ENCODE measurements around the gene TIMP2. TPM values are rescaled to one million over a fixed set of nuclear protein-coding genes. Genes with fewer than 3 reads are reported as not detected.

The TIMP2 gene, protein sequence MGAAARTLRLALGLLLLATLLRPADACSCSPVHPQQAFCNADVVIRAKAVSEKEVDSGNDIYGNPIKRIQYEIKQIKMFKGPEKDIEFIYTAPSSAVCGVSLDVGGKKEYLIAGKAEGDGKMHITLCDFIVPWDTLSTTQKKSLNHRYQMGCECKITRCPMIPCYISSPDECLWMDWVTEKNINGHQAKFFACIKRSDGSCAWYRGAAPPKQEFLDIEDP
- total RNA-seq (2014; rRNA removed; shearing (Covaris generic)) (22.5 and 24.4 TPM in 2 replicates), polyA plus RNA-seq (2016; fragmentation: Nextera tagmentation; extraction: Ambion mirVana) (10.6 and 12.5 TPM in 2 replicates)
- long read RNA-seq, partial matches to known transcripts: 0 of 1 reads
- long read RNA-seq, other reads (novel, unspliced or antisense): 1 of 1 reads

- Mint-ChIP-seq H3K36me3 (ENCODE audit: low read depth) (no peaks in the 10 kb centered on the region), H3K4me3 (peak within 1 kb of the TSS; percentile 73), H3K4me1 (peaks cover 27% of the 10 kb centered on the region), H3K27me3 (ENCODE audit: insufficient read depth, low read depth, poor library complexity) (peaks cover 11% of the 10 kb centered on the region), H3K9me3 (no peaks in the 10 kb centered on the region), H3K27ac (no peak within 1 kb of the TSS)
- Histone ChIP-seq H2AFZ (peak within 1 kb of the TSS; percentile 87), H3K4me1 (ENCODE audit: insufficient read depth) (peaks cover 13% of the 10 kb centered on the region), H3K4me2 (peak within 1 kb of the TSS; percentile 97), H3K27ac (ENCODE audit: low read depth) (no peak within 1 kb of the TSS), H3K4me3 (peak within 1 kb of the TSS; percentile 82), H3K79me2 (replicated peaks; ENCODE audit: insufficient read depth) (peaks cover 31% of the 10 kb centered on the region), H3K36me3 (ENCODE audit: insufficient read depth) (0 out of 2 replicates have a peak, but pooled peaks cover 3% of the 10 kb centered on the region), H4K20me1 (replicated peaks; ENCODE audit: insufficient read depth) (peaks cover 17% of the 10 kb centered on the region), H3F3A (replicated peaks; ENCODE audit: low read depth) (0 out of 2 replicates have a peak, but pooled peaks cover 3% of the 10 kb centered on the region), H3K9me2 (ENCODE audit: insufficient read depth) (no peaks in the 10 kb centered on the region), H3K27me3 (ENCODE audit: insufficient read depth) (no peaks in the 10 kb centered on the region)
- no peak for TF ChIP-seq CREB1 (CRISPR knock-in tag; IDR thresholded peaks at IDR 0.05; ENCODE audit: low read depth)
- no peak for TF ChIP-seq JUNB (IDR thresholded peaks at IDR 0.05; ENCODE audit: unreplicated experiment)
- no peak for TF ChIP-seq NANOG (IDR thresholded peaks at IDR 0.05; ENCODE audit: borderline replicate concordance)
- TF ChIP-seq, protein P1, sequence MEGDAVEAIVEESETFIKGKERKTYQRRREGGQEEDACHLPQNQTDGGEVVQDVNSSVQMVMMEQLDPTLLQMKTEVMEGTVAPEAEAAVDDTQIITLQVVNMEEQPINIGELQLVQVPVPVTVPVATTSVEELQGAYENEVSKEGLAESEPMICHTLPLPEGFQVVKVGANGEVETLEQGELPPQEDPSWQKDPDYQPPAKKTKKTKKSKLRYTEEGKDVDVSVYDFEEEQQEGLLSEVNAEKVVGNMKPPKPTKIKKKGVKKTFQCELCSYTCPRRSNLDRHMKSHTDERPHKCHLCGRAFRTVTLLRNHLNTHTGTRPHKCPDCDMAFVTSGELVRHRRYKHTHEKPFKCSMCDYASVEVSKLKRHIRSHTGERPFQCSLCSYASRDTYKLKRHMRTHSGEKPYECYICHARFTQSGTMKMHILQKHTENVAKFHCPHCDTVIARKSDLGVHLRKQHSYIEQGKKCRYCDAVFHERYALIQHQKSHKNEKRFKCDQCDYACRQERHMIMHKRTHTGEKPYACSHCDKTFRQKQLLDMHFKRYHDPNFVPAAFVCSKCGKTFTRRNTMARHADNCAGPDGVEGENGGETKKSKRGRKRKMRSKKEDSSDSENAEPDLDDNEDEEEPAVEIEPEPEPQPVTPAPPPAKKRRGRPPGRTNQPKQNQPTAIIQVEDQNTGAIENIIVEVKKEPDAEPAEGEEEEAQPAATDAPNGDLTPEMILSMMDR (conservative IDR thresholded peaks at IDR 0.05; ENCODE audit: low read depth in 2 of 2): no peak
- TF ChIP-seq ZNF331 (CRISPR knock-in tag; IDR thresholded peaks at IDR 0.05; ENCODE audit: low read depth): no peak
- TF ChIP-seq ZNF114 (CRISPR knock-in tag; IDR thresholded peaks at IDR 0.05): no peak
- no peak for TF ChIP-seq EZH2phosphoT487 (IDR thresholded peaks at IDR 0.05; ENCODE audit: unreplicated experiment)
- TF ChIP-seq ETS1 (IDR thresholded peaks at IDR 0.05): no peak
- TF ChIP-seq EZH2 (IDR thresholded peaks at IDR 0.05; ENCODE audit: low read depth, unreplicated experiment): no peak
- no peak for TF ChIP-seq STAT1 (IDR thresholded peaks at IDR 0.05; ENCODE audit: unreplicated experiment)
- TF ChIP-seq POLR2AphosphoS5 (IDR thresholded peaks at IDR 0.05; ENCODE audit: low read depth): no peak
- TF ChIP-seq, protein P2, sequence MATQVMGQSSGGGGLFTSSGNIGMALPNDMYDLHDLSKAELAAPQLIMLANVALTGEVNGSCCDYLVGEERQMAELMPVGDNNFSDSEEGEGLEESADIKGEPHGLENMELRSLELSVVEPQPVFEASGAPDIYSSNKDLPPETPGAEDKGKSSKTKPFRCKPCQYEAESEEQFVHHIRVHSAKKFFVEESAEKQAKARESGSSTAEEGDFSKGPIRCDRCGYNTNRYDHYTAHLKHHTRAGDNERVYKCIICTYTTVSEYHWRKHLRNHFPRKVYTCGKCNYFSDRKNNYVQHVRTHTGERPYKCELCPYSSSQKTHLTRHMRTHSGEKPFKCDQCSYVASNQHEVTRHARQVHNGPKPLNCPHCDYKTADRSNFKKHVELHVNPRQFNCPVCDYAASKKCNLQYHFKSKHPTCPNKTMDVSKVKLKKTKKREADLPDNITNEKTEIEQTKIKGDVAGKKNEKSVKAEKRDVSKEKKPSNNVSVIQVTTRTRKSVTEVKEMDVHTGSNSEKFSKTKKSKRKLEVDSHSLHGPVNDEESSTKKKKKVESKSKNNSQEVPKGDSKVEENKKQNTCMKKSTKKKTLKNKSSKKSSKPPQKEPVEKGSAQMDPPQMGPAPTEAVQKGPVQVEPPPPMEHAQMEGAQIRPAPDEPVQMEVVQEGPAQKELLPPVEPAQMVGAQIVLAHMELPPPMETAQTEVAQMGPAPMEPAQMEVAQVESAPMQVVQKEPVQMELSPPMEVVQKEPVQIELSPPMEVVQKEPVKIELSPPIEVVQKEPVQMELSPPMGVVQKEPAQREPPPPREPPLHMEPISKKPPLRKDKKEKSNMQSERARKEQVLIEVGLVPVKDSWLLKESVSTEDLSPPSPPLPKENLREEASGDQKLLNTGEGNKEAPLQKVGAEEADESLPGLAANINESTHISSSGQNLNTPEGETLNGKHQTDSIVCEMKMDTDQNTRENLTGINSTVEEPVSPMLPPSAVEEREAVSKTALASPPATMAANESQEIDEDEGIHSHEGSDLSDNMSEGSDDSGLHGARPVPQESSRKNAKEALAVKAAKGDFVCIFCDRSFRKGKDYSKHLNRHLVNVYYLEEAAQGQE (IDR thresholded peaks at IDR 0.05; ENCODE audit: unreplicated experiment): no peak
- TF ChIP-seq, protein P3, sequence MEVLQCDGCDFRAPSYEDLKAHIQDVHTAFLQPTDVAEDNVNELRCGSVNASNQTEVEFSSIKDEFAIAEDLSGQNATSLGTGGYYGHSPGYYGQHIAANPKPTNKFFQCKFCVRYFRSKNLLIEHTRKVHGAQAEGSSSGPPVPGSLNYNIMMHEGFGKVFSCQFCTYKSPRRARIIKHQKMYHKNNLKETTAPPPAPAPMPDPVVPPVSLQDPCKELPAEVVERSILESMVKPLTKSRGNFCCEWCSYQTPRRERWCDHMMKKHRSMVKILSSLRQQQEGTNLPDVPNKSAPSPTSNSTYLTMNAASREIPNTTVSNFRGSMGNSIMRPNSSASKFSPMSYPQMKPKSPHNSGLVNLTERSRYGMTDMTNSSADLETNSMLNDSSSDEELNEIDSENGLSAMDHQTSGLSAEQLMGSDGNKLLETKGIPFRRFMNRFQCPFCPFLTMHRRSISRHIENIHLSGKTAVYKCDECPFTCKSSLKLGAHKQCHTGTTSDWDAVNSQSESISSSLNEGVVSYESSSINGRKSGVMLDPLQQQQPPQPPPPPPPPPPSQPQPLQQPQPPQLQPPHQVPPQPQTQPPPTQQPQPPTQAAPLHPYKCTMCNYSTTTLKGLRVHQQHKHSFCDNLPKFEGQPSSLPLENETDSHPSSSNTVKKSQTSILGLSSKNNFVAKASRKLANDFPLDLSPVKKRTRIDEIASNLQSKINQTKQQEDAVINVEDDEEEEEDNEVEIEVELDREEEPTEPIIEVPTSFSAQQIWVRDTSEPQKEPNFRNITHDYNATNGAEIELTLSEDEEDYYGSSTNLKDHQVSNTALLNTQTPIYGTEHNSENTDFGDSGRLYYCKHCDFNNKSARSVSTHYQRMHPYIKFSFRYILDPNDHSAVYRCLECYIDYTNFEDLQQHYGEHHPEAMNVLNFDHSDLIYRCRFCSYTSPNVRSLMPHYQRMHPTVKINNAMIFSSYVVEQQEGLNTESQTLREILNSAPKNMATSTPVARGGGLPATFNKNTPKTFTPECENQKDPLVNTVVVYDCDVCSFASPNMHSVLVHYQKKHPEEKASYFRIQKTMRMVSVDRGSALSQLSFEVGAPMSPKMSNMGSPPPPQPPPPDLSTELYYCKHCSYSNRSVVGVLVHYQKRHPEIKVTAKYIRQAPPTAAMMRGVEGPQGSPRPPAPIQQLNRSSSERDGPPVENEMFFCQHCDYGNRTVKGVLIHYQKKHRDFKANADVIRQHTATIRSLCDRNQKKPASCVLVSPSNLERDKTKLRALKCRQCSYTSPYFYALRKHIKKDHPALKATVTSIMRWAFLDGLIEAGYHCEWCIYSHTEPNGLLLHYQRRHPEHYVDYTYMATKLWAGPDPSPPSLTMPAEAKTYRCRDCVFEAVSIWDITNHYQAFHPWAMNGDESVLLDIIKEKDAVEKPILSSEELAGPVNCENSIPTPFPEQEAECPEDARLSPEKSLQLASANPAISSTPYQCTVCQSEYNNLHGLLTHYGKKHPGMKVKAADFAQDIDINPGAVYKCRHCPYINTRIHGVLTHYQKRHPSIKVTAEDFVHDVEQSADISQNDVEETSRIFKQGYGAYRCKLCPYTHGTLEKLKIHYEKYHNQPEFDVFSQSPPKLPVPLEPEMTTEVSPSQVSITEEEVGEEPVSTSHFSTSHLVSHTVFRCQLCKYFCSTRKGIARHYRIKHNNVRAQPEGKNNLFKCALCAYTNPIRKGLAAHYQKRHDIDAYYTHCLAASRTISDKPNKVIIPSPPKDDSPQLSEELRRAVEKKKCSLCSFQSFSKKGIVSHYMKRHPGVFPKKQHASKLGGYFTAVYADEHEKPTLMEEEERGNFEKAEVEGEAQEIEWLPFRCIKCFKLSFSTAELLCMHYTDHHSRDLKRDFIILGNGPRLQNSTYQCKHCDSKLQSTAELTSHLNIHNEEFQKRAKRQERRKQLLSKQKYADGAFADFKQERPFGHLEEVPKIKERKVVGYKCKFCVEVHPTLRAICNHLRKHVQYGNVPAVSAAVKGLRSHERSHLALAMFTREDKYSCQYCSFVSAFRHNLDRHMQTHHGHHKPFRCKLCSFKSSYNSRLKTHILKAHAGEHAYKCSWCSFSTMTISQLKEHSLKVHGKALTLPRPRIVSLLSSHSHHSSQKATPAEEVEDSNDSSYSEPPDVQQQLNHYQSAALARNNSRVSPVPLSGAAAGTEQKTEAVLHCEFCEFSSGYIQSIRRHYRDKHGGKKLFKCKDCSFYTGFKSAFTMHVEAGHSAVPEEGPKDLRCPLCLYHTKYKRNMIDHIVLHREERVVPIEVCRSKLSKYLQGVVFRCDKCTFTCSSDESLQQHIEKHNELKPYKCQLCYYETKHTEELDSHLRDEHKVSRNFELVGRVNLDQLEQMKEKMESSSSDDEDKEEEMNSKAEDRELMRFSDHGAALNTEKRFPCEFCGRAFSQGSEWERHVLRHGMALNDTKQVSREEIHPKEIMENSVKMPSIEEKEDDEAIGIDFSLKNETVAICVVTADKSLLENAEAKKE (CRISPR knock-in tag; IDR thresholded peaks at IDR 0.05): no peak
- ATAC-seq (peak; percentile 67), DNase-seq (ENCODE audit: low spot score) (peak; percentile 91)
Observed at GRCh38 chr17:78925234-78925633, at the start of gene TIMP2. TIMP2 (minus strand) TSS chr17:78925387; CDS start chr17:78925088, 299 bp downstream.

All from GM23338 (cell line).